ENCODE measurements around the gene GRIA3.

The GRIA3 gene

GRCh38 chrX:123330229-123330942 lies 146.3 kb downstream of the GRIA3 start:
- Histone ChIP-seq H3K4me1 (ENCODE audit: control insufficient read depth in 5 of 5, insufficient read depth in 5 of 5, low read length in 5 of 5) (no peaks in the 10 kb centered on the region), H3K27ac (ENCODE audit: low read depth, low read length) (no peak overlapping the region), H3K4me3 (ENCODE audit: low read depth in 1 of 5, low read length in 5 of 5) (no peak overlapping the region), H3K9ac (ENCODE audit: low read length in 5 of 5) (no peak overlapping the region), H3K27me3 (ENCODE audit: control insufficient read depth in 5 of 5, insufficient read depth in 4 of 5, low read length in 5 of 5) (no peaks in the 10 kb centered on the region), H3K9me3 (ENCODE audit: control insufficient read depth in 5 of 5, low read length in 5 of 5) (no peaks in the 10 kb centered on the region), H3K36me3 (ENCODE audit: control insufficient read depth in 5 of 5, insufficient read depth in 5 of 5, low read length in 5 of 5) (no peaks in the 10 kb centered on the region)

GRCh38 chrX:123331349-123331748 lies 147.3 kb downstream of the GRIA3 start:
- Histone ChIP-seq H3K27ac (ENCODE audit: low read depth, low read length) (no peak overlapping the region), H3K9me3 (ENCODE audit: control insufficient read depth in 5 of 5, low read length in 5 of 5) (no peaks in the 10 kb centered on the region), H3K4me3 (ENCODE audit: low read depth in 1 of 5, low read length in 5 of 5) (no peak overlapping the region), H3K9ac (ENCODE audit: low read length in 5 of 5) (no peak overlapping the region), H3K36me3 (ENCODE audit: control insufficient read depth in 5 of 5, insufficient read depth in 5 of 5, low read length in 5 of 5) (no peaks in the 10 kb centered on the region), H3K4me1 (ENCODE audit: control insufficient read depth in 5 of 5, insufficient read depth in 5 of 5, low read length in 5 of 5) (no peaks in the 10 kb centered on the region), H3K27me3 (ENCODE audit: control insufficient read depth in 5 of 5, insufficient read depth in 4 of 5, low read length in 5 of 5) (no peaks in the 10 kb centered on the region)

GRCh38 chrX:123331859-123332258 lies 147.8 kb downstream of the GRIA3 start:
- H3K4me3 ChIP-seq (ENCODE audit: low read depth in 1 of 5, low read length in 5 of 5), result no peak overlapping the region
- no peaks in the 10 kb centered on the region for H3K9me3 ChIP-seq (ENCODE audit: control insufficient read depth in 5 of 5, low read length in 5 of 5)
- H3K4me1 ChIP-seq (ENCODE audit: control insufficient read depth in 5 of 5, insufficient read depth in 5 of 5, low read length in 5 of 5), result no peaks in the 10 kb centered on the region
- H3K27me3 ChIP-seq (ENCODE audit: control insufficient read depth in 5 of 5, insufficient read depth in 4 of 5, low read length in 5 of 5), result no peaks in the 10 kb centered on the region
- no peak overlapping the region for H3K9ac ChIP-seq (ENCODE audit: low read length in 5 of 5)
- H3K27ac ChIP-seq (ENCODE audit: low read depth, low read length), result no peak overlapping the region
- H3K36me3 ChIP-seq (ENCODE audit: control insufficient read depth in 5 of 5, insufficient read depth in 5 of 5, low read length in 5 of 5), result no peaks in the 10 kb centered on the region

GRCh38 chrX:123336666-123337065 lies 152.6 kb downstream of the GRIA3 start:
- Histone ChIP-seq H3K36me3 (ENCODE audit: control insufficient read depth in 5 of 5, insufficient read depth in 5 of 5, low read length in 5 of 5) (no peaks in the 10 kb centered on the region), H3K4me1 (ENCODE audit: control insufficient read depth in 5 of 5, insufficient read depth in 5 of 5, low read length in 5 of 5) (no peaks in the 10 kb centered on the region), H3K4me3 (ENCODE audit: low read depth in 1 of 5, low read length in 5 of 5) (no peak overlapping the region), H3K9me3 (ENCODE audit: control insufficient read depth in 5 of 5, low read length in 5 of 5) (no peaks in the 10 kb centered on the region), H3K27me3 (ENCODE audit: control insufficient read depth in 5 of 5, insufficient read depth in 4 of 5, low read length in 5 of 5) (no peaks in the 10 kb centered on the region), H3K27ac (ENCODE audit: low read depth, low read length) (no peak overlapping the region), H3K9ac (ENCODE audit: low read length in 5 of 5) (no peak overlapping the region)

- H3K4me1 ChIP-seq (ENCODE audit: control insufficient read depth in 5 of 5, insufficient read depth in 5 of 5, low read length in 5 of 5), result no peaks in the 10 kb centered on the region
- H3K4me3 ChIP-seq (ENCODE audit: low read depth in 1 of 5, low read length in 5 of 5), result no peak overlapping the region
- no peaks in the 10 kb centered on the region for H3K36me3 ChIP-seq (ENCODE audit: control insufficient read depth in 5 of 5, insufficient read depth in 5 of 5, low read length in 5 of 5)
- H3K9ac ChIP-seq (ENCODE audit: low read length in 5 of 5), result no peak overlapping the region
- H3K27ac ChIP-seq (ENCODE audit: low read depth, low read length), result no peak overlapping the region
- no peaks in the 10 kb centered on the region for H3K9me3 ChIP-seq (ENCODE audit: control insufficient read depth in 5 of 5, low read length in 5 of 5)
- no peaks in the 10 kb centered on the region for H3K27me3 ChIP-seq (ENCODE audit: control insufficient read depth in 5 of 5, insufficient read depth in 4 of 5, low read length in 5 of 5)
These were observed 154.0 kb downstream of the GRIA3 start for GRCh38 chrX:123337886-123338639.

GRCh38 chrX:123339221-123339905 lies 155.3 kb downstream of the GRIA3 start:
- no peaks in the 10 kb centered on the region for H3K4me1 ChIP-seq (ENCODE audit: control insufficient read depth in 5 of 5, insufficient read depth in 5 of 5, low read length in 5 of 5)
- H3K9me3 ChIP-seq (ENCODE audit: control insufficient read depth in 5 of 5, low read length in 5 of 5), result no peaks in the 10 kb centered on the region
- no peaks in the 10 kb centered on the region for H3K36me3 ChIP-seq (ENCODE audit: control insufficient read depth in 5 of 5, insufficient read depth in 5 of 5, low read length in 5 of 5)
- H3K9ac ChIP-seq (ENCODE audit: low read length in 5 of 5), result no peak overlapping the region
- H3K27ac ChIP-seq (ENCODE audit: low read depth, low read length), result no peak overlapping the region
- H3K4me3 ChIP-seq (ENCODE audit: low read depth in 1 of 5, low read length in 5 of 5), result no peak overlapping the region
- H3K27me3 ChIP-seq (ENCODE audit: control insufficient read depth in 5 of 5, insufficient read depth in 4 of 5, low read length in 5 of 5), result no peaks in the 10 kb centered on the region

GRCh38 chrX:123340696-123341095 lies 156.6 kb downstream of the GRIA3 start:
- no peak overlapping the region for H3K27ac ChIP-seq (ENCODE audit: low read depth, low read length)
- no peaks in the 10 kb centered on the region for H3K36me3 ChIP-seq (ENCODE audit: control insufficient read depth in 5 of 5, insufficient read depth in 5 of 5, low read length in 5 of 5)
- H3K4me3 ChIP-seq (ENCODE audit: low read depth in 1 of 5, low read length in 5 of 5), result no peak overlapping the region
- no peaks in the 10 kb centered on the region for H3K4me1 ChIP-seq (ENCODE audit: control insufficient read depth in 5 of 5, insufficient read depth in 5 of 5, low read length in 5 of 5)
- no peaks in the 10 kb centered on the region for H3K9me3 ChIP-seq (ENCODE audit: control insufficient read depth in 5 of 5, low read length in 5 of 5)
- H3K9ac ChIP-seq (ENCODE audit: low read length in 5 of 5), result no peak overlapping the region
- no peaks in the 10 kb centered on the region for H3K27me3 ChIP-seq (ENCODE audit: control insufficient read depth in 5 of 5, insufficient read depth in 4 of 5, low read length in 5 of 5)

- H3K9me3 ChIP-seq (ENCODE audit: control insufficient read depth in 5 of 5, low read length in 5 of 5), result no peaks in the 10 kb centered on the region
These were observed 164.4 kb downstream of the GRIA3 start for GRCh38 chrX:123348468-123348867.

GRCh38 chrX:123350226-123350625 lies 166.1 kb downstream of the GRIA3 start:
- Histone ChIP-seq H3K27me3 (ENCODE audit: control insufficient read depth in 5 of 5, insufficient read depth in 4 of 5, low read length in 5 of 5) (peaks cover 0 to 3% (median 0%) of the 10 kb centered on the region in 5 donors), H3K4me1 (ENCODE audit: control insufficient read depth in 5 of 5, insufficient read depth in 5 of 5, low read length in 5 of 5) (no peaks in the 10 kb centered on the region), H3K9me3 (ENCODE audit: control insufficient read depth in 5 of 5, low read length in 5 of 5) (no peaks in the 10 kb centered on the region), H3K36me3 (ENCODE audit: control insufficient read depth in 5 of 5, insufficient read depth in 5 of 5, low read length in 5 of 5) (no peaks in the 10 kb centered on the region), H3K4me3 (ENCODE audit: low read depth in 1 of 5, low read length in 5 of 5) (no peak overlapping the region), H3K27ac (ENCODE audit: low read depth, low read length) (no peak overlapping the region), H3K9ac (ENCODE audit: low read length in 5 of 5) (no peak overlapping the region)

More at GRCh38 chrX:123348468-123348867, 164.4 kb downstream of the GRIA3 start:
- no peak overlapping the region for H3K4me3 ChIP-seq (ENCODE audit: low read depth in 1 of 5, low read length in 5 of 5)
- H3K36me3 ChIP-seq (ENCODE audit: control insufficient read depth in 5 of 5, insufficient read depth in 5 of 5, low read length in 5 of 5), result no peaks in the 10 kb centered on the region
- H3K27ac ChIP-seq (ENCODE audit: low read depth, low read length), result no peak overlapping the region
- no peak overlapping the region for H3K9ac ChIP-seq (ENCODE audit: low read length in 5 of 5)
- no peaks in the 10 kb centered on the region for H3K4me1 ChIP-seq (ENCODE audit: control insufficient read depth in 5 of 5, insufficient read depth in 5 of 5, low read length in 5 of 5)
- peaks cover 0 to 3% (median 0%) of the 10 kb centered on the region in 5 donors for H3K27me3 ChIP-seq (ENCODE audit: control insufficient read depth in 5 of 5, insufficient read depth in 4 of 5, low read length in 5 of 5)

- H3K4me1 ChIP-seq (ENCODE audit: control insufficient read depth in 5 of 5, insufficient read depth in 5 of 5, low read length in 5 of 5), result no peaks in the 10 kb centered on the region
- no peak overlapping the region for H3K4me3 ChIP-seq (ENCODE audit: low read depth in 1 of 5, low read length in 5 of 5)
- H3K27me3 ChIP-seq (ENCODE audit: control insufficient read depth in 5 of 5, insufficient read depth in 4 of 5, low read length in 5 of 5), result no peaks in the 10 kb centered on the region
- no peaks in the 10 kb centered on the region for H3K36me3 ChIP-seq (ENCODE audit: control insufficient read depth in 5 of 5, insufficient read depth in 5 of 5, low read length in 5 of 5)
- no peak overlapping the region for H3K9ac ChIP-seq (ENCODE audit: low read length in 5 of 5)
- no peaks in the 10 kb centered on the region for H3K9me3 ChIP-seq (ENCODE audit: control insufficient read depth in 5 of 5, low read length in 5 of 5)
- H3K27ac ChIP-seq (ENCODE audit: low read depth, low read length), result no peak overlapping the region
These were observed 173.9 kb downstream of the GRIA3 start for GRCh38 chrX:123357941-123358340.

Measured in subcutaneous abdominal adipose tissue (tissue), 5 donors.